Activated T-cell treated with anti-CD3 and anti-CD28 coated beads for 48 hours (primary cell): Measurements from ENCODE around the gene MTA3.
"Not testable (repeated sequence)": the region's sequence is repeated elsewhere in the genome, so short reads cannot be mapped to it uniquely, and the experiment has no call there.

Experiments
- DNase-seq: peaks from one replicate; pipeline ENCODE4 v3.0.0-alpha.2; 2020; ENCODE audit warnings: low read depth

MTA3 gene

DNA sequence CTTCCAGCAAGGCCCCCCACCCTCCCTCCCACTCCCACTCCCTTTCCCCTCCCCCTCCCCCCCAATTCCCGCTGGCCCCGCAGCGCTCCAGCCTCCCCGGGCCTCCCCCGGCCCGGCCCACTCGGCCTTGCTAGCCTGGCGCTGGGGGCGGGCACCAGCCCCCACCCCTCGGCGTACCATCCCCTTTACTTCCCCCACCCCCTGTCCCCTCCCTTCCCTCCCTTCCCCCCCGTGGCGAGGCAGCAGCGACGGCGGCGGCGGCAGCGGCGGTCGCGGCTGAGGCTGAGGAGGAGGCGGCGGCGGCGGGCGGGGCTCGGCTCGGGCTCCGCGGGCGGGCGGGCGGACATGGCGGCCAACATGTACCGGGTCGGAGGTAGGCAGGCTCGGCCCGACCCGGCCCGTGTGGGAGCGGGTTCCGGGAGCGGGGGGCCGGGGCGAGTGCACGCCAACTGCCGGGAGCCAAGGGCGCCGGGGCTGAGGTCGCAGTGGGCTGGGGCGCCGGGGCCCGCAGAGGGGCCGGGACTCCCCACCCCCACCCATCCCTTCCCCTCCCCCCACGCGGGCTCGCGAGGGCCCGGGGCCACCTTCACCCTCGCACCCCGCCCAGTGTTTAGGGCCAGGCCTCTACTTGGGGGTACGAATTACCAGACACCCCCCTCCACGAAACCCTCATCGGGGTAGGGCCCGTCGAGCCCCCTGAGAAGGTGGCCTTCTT is at the start of gene MTA3:
TSS of gene MTA3 (plus strand) at position 232 of the 715 bp plus-strand sequence. CDS start at position 346, 114 bp downstream.
- DNase-seq: peak; percentile 54

GRCh38 chr2:42519624-42520023 is 48.8 kb upstream of the MTA3 start:
- DNase-seq: no peak

- no peak for DNase-seq
Measured at GRCh38 chr2:42522035-42522434, 46.4 kb upstream of the MTA3 start.

GRCh38 chr2:42523341-42523740 is 45.1 kb upstream of the MTA3 start:
- no peak for DNase-seq

GRCh38 chr2:42532397-42532796 is 36.0 kb upstream of the MTA3 start:
- DNase-seq: no peak

DNA sequence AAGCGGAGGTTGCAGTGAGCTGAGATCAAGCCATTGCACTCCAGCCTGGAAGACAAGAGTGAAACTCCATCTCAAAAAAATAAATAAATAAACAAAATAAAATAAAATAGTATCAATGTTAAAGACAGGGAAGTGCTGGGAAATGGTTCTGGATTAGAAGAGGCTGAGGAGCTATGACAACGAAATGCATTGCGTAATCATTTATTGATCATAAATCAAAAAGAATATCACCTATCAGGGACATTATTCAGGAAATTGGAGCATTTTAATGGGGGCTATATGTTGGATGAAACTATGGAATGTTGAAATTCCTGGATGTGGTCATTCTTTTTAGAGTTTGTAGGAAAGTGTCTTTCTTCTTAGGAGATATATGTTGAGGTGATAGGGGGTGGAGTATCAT is 30.9 kb upstream of the MTA3 start:
- no peak for DNase-seq

GRCh38 chr2:42542871-42543270 is 25.6 kb upstream of the MTA3 start:
- DNase-seq: no peak

DNA sequence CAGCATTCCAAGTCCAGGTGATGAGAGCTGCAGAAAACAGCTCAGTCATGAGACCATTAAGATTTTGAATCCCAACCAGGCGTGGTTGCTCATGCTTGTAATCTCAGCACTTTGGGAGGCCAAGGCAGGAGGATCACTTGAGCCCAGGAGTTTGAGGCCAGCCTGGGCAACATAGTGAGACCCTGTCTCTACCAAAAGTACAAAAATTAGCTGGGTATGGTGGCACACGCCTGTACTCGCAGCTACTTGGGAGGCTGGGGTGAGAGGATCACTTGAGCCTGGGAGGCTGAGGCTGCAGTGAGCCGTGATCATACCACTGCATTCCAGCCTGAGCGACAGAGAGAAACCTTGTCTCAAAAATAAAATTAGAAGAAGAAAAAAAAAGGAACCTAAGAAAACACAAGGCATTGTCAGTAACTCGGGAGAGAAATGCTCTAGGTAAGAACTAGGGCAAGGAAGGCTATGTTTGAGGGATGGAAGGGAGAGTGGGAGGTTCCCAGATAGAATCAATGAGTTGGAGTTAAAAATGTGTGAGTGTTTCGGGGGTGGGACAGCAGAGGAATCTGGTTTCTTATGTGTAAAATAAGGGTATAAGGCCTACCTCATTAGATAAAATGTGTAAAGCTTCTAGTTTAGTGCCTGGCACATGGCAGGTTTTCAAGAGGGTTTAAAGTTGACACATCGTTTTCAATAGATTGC is 23.3 kb upstream of the MTA3 start:
- DNase-seq: no peak

GRCh38 chr2:42545841-42546390 is 22.5 kb upstream of the MTA3 start:
- DNase-seq: no peak

- DNase-seq: no peak
Measured at GRCh38 chr2:42547014-42547413, 21.4 kb upstream of the MTA3 start.

GRCh38 chr2:42547446-42548295 is 20.8 kb upstream of the MTA3 start:
- DNase-seq: no peak

GRCh38 chr2:42550870-42551269 is 17.6 kb upstream of the MTA3 start:
- DNase-seq: no peak

- no peak for DNase-seq
Measured at GRCh38 chr2:42554392-42554791, 14.0 kb upstream of the MTA3 start.

GRCh38 chr2:42556315-42556890 is 12.0 kb upstream of the MTA3 start:
- no peak for DNase-seq

DNA sequence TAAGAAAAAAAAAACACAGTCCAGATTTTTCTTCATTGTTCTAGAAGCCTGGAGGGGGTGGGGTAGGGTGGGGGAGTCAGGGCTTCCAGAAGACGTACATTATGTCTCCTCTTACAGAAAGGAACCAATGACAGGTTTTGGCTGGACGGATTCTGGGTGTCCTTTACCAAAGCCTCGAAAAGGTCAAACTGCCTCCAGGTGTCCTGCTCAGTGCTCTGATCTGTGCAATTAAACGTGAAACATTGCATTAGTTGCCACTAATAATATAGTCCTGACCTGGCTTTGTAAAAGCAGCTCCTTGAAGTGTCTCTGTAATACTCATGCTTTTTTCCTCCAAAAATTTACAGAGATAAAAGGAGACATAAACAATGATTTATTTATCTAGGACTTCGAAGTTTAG is 11.1 kb upstream of the MTA3 start:
- DNase-seq: no peak

GRCh38 chr2:42558827-42559226 is 9.6 kb upstream of the MTA3 start:
- no peak for DNase-seq

DNA sequence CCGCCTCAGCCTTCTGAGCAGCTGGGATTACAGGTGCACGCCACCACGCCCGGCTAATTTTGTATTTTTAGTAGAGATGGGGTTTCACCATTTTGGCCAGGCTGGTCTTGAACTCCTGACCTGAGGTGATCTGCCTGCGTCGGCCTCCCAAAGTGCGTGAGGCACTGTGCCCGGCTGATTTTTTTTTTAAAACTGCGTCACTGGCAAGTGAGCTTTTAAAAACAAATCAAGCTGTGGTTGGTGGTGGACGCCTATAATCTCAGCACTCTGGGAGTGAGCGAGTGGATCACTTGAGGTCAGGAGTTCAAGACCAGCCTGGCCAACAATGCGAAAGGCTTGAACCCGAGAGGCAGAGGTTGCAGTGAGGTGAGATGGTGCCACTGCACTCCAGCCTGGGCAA is 8.3 kb upstream of the MTA3 start:
- DNase-seq: not testable (repeated sequence)

DNA sequence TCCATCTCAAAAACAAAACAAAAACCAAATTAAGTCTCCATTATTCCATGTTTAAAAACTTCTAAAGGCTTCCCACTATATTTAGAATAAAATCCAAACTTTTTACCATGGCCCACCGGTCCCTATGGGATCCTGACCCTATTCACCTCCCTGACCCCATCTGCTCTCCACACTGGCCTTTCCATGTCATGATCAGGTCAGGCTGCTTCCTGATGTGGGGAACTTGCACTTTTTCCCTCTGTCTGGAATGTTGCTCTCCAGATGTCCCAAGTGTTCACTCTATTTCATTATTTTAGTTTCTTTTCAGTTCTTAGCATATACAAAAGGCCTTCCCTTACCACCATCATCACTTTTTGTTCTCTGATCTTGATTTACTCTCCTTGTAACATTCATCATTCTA is 7.5 kb upstream of the MTA3 start:
- no peak for DNase-seq

DNA sequence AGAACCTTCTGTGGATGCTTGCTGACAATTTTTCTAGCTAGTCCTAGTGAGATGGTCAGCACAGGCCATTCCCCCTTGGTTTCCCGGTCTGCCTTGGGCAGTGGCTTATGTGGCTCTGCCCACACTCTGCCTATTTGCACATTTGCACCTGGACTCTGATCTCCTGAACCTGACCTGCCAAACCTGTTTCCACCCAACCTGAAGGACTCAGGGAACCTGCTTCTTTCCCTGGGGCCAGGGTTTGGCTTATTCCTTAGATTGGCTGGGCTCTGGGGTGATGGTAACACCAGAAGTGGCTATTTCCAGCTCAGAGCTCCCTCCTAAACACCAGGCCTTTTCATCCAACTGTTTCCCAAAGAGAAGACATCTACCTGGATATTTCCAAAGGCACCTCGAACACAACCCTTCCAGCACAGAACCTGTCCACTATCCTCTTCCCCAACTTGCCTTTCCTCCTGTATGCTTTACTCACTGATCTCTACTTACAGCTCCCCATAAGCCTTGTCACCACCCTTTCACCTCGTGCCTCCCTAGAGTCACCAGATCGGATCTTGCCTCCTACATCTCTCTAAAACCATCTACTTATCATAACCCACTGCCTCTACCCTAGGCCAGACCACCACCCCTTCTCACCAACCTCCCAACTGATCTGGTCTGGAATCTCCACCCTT is 5.8 kb upstream of the MTA3 start:
- no peak for DNase-seq

GRCh38 chr2:42566025-42566424 is 2.4 kb upstream of the MTA3 start:
- DNase-seq: no peak

DNA sequence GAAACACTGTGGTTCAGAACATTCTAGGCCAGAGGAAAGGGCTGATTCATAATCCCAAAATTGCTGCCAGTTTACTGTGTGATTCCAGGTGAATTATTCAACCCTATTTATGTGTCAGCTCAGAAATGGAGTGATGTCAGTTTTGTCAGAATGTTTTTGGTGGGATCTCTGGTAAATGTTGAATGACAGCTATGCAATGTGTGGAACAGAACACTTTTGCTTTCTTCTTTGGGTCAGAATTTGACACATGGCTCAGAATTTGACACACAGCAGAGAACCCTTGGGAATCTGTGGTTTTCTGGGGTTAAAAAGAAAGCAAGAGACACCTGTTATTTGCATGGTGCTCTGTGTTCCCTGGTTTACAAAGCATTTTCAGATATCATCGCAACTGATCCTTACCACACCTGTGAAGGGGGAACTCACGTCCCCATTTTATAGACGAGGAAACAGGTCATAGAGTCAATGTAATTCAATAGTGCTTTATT is 1.6 kb upstream of the MTA3 start:
- no peak for DNase-seq
